GM12874 (cell line): ENCODE data around the gene WFIKKN2.

Experiments
- TF ChIP-seq, protein P1 (sequence below): IDR thresholded peaks from 2 replicates; pipeline ENCODE4 v1.5.1; 2011; ENCODE audit warnings: low read depth, mild to moderate bottlenecking, control low read depth, low read length, moderate library complexity; ENCODE audit not compliant: insufficient read depth

WFIKKN2 gene

DNA sequence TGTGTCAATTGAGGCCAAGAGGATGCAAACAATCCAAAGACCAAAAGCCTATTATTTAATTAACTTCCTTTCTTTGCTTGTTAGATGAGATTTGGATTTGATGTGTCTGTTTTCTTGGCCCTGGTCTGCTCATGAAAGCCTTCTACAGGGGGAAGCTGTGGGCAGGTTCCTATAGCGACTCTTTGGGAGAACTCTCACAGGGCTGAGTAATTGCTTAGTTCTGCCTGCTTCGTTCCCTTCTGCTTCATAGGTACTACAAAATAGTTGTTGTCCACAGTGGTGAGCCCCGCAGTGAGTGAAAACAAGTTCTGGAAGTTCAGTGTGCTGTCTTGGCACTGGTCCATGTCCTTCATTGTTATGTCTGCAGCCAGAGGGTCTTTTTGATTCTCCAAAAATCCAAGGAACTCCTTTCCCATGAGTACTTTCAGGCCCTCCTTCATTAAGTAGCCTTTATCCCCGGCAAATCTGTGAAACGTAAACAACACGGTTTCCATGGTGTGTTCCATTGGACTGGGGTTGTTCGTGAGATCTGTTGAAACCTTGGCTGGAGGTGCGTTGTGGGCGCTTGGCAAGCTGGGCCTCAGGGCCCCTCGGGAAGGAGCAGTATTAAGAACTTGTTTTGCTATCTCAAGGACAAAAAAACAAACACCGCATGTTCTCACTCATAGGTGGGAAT lies 38.1 kb upstream of the WFIKKN2 start:
- TF ChIP-seq, protein P1, sequence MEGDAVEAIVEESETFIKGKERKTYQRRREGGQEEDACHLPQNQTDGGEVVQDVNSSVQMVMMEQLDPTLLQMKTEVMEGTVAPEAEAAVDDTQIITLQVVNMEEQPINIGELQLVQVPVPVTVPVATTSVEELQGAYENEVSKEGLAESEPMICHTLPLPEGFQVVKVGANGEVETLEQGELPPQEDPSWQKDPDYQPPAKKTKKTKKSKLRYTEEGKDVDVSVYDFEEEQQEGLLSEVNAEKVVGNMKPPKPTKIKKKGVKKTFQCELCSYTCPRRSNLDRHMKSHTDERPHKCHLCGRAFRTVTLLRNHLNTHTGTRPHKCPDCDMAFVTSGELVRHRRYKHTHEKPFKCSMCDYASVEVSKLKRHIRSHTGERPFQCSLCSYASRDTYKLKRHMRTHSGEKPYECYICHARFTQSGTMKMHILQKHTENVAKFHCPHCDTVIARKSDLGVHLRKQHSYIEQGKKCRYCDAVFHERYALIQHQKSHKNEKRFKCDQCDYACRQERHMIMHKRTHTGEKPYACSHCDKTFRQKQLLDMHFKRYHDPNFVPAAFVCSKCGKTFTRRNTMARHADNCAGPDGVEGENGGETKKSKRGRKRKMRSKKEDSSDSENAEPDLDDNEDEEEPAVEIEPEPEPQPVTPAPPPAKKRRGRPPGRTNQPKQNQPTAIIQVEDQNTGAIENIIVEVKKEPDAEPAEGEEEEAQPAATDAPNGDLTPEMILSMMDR, result no peak

DNA sequence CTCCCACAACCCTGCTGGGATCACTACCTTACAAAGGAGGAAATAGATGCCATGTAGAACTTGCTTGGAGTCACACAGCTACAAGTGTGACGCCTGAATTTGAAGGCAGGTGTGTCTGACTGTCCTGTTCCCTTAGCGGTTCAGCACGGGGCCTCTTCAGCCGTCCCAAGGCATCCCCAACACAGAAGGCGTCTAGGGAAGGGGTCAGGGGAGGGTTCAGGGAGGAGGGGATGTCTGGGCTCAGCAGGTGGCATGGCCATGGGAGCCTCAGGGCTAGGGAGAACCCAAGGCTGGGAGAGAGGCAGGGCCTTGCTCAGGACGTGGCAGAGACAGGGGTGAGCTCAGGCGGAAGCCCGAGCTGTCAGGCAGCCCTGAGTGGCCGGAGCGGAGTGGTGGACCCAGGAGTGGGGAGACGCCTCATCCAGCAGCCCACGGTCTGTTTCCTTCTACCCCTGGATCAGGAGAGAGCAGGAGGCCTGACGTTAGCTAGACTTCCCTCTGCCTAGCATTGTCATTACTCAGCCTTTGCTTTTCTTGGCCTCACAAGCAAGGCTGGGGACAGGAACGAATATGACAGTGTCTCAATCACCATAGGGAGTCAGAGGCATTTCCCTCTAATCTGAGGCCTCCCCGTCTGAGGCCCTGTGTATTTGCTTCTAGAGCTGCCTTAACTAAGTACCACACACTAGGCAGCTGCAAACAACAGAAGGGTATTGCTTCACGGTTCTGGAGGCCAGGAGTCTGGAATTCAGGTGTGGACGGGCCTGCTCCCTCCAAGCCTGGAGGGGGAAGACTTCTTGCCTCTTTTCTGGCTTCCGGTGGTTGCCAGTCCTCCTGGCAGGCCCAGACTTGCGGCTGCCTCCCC lies 36.7 kb upstream of the WFIKKN2 start:
- TF ChIP-seq, protein P1, result no peak

DNA sequence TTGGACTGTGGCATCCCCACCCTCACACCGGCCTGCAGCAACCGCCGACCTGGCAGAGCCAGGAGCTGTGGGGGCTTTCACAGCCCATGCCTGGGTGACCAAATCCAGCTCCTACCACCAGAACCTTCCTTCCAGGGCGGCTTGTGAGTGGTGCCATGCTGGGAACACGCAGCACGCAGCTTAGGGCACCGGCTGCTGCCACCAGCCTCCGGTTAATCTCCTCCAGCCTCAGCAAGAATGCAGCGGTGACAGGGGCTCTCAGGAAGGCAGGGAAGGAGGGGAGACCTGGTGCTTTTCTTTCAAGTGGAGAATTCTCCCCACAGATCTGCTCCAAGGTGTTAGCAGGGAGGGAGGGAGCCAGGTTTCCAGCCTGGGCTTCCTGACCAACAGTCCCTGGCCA lies 35.8 kb upstream of the WFIKKN2 start:
- TF ChIP-seq, protein P1, result no peak

DNA sequence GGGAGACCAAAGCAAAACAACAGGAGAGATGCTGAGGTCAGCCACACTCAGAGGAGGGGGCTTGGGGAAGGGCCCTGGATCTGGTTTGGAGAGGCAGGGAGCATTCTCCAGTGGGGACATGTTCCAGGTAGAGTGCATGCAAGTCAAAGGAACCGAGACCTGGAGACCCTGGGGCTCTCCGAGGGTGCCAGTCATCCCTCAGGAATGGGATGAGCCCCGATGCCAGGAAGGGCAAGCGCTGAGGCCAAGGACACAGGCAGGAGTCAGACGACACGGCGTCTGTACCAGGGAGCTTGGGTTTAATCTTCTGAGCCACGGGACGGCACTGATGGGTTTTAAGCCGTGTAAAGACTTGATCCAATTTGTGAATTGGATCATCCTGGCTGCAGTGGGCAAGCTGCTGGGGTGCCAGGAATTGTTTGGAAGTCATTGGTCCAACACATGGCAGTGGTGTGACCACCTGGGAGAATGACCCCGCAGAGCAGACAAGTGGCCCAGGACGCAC lies 35.1 kb upstream of the WFIKKN2 start:
- TF ChIP-seq, protein P1, result no peak

DNA sequence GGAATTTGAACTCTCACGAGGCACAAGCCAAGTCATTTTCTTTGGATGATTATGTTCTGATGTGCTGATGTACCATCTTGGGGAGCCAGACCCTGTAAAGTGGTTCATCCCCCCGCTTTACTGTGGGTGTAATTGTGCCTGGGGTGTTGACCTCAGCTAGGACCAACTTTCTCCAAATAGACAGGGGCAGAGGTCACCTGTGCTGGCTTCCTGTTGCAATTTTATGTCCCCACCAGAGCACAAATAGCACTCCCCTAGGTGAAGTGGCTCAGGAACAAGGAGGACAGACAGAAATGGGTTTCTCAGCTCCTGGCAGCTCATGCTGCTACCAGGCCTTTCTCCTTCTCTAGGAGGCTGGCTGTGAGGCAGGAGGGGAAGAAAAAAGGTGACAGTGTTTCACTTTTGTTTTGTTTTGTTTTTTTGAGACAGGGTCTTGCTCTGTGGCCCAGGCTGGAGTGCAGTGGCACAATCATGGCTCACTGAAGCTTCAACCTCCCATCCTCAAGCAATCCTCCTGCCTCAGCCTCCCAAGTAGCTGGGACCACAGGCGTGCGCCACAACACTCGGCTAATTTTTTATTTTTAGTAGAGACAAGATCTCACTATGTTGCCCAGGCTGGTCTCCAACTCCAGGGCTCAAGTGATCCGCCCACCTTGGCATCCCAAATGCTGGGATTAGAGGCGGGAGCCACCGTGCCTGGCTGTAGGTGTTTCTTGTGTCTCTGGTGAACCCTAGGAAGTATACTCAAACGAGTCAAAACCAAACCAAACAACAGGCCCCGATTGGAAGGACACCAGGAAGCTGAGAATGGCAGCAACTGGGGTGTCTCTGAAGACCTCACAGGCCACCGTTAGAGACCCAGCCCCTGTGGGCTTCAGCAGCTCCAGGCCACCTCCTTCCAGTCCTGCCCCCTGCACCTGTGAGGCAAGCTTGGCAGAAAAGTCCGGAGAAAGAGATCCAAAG lies 32.5 kb upstream of the WFIKKN2 start:
- TF ChIP-seq, protein P1, result no peak

DNA sequence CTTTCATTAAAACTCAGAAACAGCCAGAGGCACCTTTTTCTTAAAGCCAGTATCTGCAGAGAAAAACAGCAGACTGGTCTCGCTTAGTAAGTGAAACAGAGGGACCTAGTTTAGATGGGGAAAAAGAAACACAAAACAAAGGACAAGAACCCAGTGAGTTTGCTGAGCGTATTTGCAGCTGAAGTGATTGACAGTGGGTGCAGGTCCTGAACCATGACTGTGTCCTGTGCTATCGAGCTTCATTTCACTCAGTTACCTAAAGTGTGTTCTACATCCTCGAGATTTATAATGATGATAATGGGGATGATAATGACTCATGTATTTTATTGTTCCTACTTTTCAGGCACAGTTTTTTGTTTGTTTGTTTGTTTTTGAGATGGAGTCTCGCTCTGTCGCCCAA lies 31.7 kb upstream of the WFIKKN2 start:
- TF ChIP-seq, protein P1, result no peak
